Measurements from ENCODE around the gene F10.
A peak's percentile ranks its signal among the peaks of the same experiment; 100 is the strongest.

The F10 gene

GRCh38 chr13:113137691-113138298 is 15.2 kb downstream of the F10 start:
- DNase-seq (ENCODE audit: low read depth): no peak

- no peak for DNase-seq (ENCODE audit: low read depth)
These were observed 16.4 kb downstream of the F10 start for GRCh38 chr13:113138792-113139551.

DNA sequence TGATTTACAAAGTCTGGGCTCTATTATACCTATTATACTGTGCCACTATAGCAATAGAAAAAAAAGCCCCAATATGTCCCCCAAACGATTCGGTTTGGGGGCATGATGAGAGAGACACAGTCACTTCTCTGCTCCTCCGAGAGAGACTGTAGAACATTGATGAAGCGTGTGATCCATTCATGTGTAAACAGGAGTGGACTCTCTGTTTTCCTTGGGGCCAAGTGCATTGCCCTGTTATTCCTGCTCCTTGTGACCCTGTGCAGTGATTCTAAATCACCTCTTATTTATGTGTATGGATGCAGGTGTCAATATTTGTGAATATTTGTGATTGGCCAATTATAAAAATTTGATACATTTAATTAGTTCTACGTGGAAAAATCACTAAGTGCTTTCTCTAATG is 17.0 kb downstream of the F10 start:
- no peak for DNase-seq (ENCODE audit: low read depth)

- no peak for DNase-seq (ENCODE audit: low read depth)
These were observed 18.3 kb downstream of the F10 start for GRCh38 chr13:113140677-113141600.

- DNase-seq (ENCODE audit: low read depth): no peak
These were observed 19.0 kb downstream of the F10 start for GRCh38 chr13:113141601-113141970.

DNA sequence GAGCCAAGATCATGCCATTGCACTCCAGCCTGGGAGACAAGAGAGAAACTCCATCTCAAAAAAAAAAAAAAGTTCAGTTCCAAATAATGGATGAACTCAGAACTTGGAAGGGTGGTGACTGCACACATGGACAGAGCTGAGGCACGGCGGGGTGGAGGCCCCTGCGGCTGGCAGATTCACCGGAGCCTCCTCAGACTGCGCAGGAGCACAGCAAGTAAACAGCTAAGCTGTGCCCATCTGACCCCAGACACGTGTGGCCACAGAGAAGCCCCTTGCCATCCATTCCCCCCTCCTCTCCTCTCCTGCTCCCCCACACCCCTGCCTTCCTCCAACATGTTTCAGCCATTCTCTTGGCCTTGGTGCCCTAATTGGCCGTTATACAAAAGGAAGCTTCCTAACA is 20.3 kb downstream of the F10 start:
- no peak for DNase-seq (ENCODE audit: low read depth)

GRCh38 chr13:113143466-113144254 is 21.1 kb downstream of the F10 start:
- DNase-seq (ENCODE audit: low read depth): no peak

- no peak for DNase-seq (ENCODE audit: low read depth)
These were observed 21.6 kb downstream of the F10 start for GRCh38 chr13:113144255-113144629.

DNA sequence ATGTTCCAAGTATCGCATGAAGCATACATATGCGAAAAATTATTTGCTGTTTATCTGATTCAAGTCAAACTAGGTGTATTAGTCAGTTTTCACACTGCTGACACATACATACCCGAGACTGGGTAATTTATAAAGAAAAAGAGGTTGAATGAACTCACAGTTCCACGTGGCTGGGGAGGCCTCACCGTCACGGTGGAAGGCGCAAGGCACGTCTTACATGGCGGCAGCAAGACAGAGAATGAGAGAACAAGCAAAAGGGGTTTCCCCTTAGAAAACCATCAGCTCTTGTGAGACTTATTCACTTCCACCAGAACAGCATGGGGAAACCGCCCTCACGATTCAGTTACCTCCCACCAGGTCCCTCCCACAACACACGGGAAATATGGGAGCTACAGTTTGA is 22.9 kb downstream of the F10 start:
- no peak for DNase-seq (ENCODE audit: low read depth)

GRCh38 chr13:113145911-113146598 is 23.5 kb downstream of the F10 start:
- no peak for DNase-seq (ENCODE audit: low read depth)

- DNase-seq (ENCODE audit: low read depth): no peak
These were observed 24.2 kb downstream of the F10 start for GRCh38 chr13:113146750-113147149.

GRCh38 chr13:113147206-113147605 is 24.6 kb downstream of the F10 start:
- no peak for DNase-seq (ENCODE audit: low read depth)

GRCh38 chr13:113148407-113148806 is 25.8 kb downstream of the F10 start:
- DNase-seq (ENCODE audit: low read depth): no peak

- DNase-seq (ENCODE audit: low read depth): no peak
These were observed 26.4 kb downstream of the F10 start for GRCh38 chr13:113148940-113149503.

- no peak for DNase-seq (ENCODE audit: low read depth)
These were observed 27.3 kb downstream of the F10 start for GRCh38 chr13:113149711-113150549.

DNA sequence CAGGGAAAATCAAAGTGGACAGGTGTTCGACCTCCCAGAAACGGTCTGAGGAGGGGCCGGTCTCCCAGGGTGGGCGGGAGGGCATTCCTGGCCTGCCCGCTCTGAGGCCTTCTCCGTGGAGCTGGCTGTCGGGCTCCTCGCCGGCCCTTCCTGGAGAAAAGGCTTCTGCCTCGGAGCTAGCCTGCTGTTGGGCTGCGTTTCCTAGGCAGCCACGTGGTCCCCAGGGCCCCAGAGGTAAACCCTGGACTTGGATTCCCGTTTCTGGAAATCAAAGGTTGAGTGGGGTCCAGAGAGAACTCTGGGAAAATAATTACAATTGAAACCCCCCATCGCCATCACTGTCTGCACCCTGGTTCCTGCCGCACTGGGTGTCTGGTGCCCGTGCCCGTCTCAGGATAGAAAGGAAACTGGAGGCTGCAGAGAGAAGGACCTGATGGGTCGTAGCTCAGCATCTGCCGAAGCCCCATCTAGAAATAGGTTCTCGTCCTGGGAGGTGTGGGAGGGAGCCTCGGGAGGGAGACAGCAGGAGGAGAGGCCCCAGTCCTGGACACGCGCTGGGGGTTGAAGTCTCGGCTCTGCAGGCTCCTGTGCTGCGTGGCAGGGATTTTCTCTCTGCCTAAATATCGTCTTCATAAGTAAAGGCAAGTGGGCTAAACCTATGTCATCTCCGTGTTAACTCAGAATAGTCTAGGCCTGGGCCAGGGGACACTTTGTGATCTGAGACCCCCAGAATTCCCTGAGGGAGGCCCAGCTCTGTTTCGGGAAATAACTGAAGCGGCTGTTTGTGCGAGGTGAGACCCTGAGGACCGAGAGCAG is 28.2 kb downstream of the F10 start:
- DNase-seq (ENCODE audit: low read depth): no peak

GRCh38 chr13:113151745-113152690 is 29.4 kb downstream of the F10 start:
- peak; percentile 22 for DNase-seq (ENCODE audit: low read depth)

GRCh38 chr13:113152691-113152983 is 30.0 kb downstream of the F10 start:
- no peak for DNase-seq (ENCODE audit: low read depth)
